ENCODE measurements around the gene TAS2R41. TPM values are rescaled to one million over a fixed set of nuclear protein-coding genes. Genes with fewer than 3 reads are reported as not detected.

Gene TAS2R41
- total RNA-seq, 4 donors from 2014 or later: not detected

GRCh38 chr7:143444063-143444782 lies 33.5 kb upstream of the TAS2R41 start:
- WGBS, 2 donors (ENCODE audit: low coverage in 1 of 2): 89 to 98% methylated on average over 4 of the region's 6 CpGs

GRCh38 chr7:143444785-143445184 lies 32.9 kb upstream of the TAS2R41 start:
- peaks cover 5% of the 10 kb centered on the region for H3K27me3 ChIP-seq
- no peak for TF ChIP-seq POLR2A (IDR thresholded peaks at IDR 0.05)
- no peak for TF ChIP-seq EP300 (IDR thresholded peaks at IDR 0.05)
- no peak for TF ChIP-seq POLR2AphosphoS5 (IDR thresholded peaks at IDR 0.05)
- TF ChIP-seq CTCF (IDR thresholded peaks at IDR 0.05): no peak
- H3K9me3 ChIP-seq: no peaks in the 10 kb centered on the region
- H3K27ac ChIP-seq: no peak overlapping the region
- 100% methylated on average over 1 of the region's 1 CpG; no CpG with 5 or more reads in 1 of the 2 donors for WGBS, 2 donors (ENCODE audit: low coverage in 1 of 2)
- H3K4me3 ChIP-seq: no peak overlapping the region
- ATAC-seq: no peak
- H3K4me1 ChIP-seq: no peaks in the 10 kb centered on the region
- H3K36me3 ChIP-seq: no peaks in the 10 kb centered on the region

More at GRCh38 chr7:143444063-143444782, 33.5 kb upstream of the TAS2R41 start:
- H3K4me3 ChIP-seq: no peak overlapping the region
- H3K36me3 ChIP-seq: no peaks in the 10 kb centered on the region
- H3K4me1 ChIP-seq: no peaks in the 10 kb centered on the region
- peaks cover 5% of the 10 kb centered on the region for H3K27me3 ChIP-seq
- no peak for TF ChIP-seq CTCF (IDR thresholded peaks at IDR 0.05)
- TF ChIP-seq POLR2A (IDR thresholded peaks at IDR 0.05): no peak
- TF ChIP-seq EP300 (IDR thresholded peaks at IDR 0.05): no peak
- no peak for TF ChIP-seq POLR2AphosphoS5 (IDR thresholded peaks at IDR 0.05)
- no peak for ATAC-seq
- H3K27ac ChIP-seq: no peak overlapping the region
- no peaks in the 10 kb centered on the region for H3K9me3 ChIP-seq

GRCh38 chr7:143447466-143447865 lies 30.2 kb upstream of the TAS2R41 start:
- no peak for ATAC-seq
- H3K4me3 ChIP-seq: no peak overlapping the region
- H3K27me3 ChIP-seq: peaks cover 5% of the 10 kb centered on the region

GRCh38 chr7:143448429-143448828 lies 29.2 kb upstream of the TAS2R41 start:
- Histone ChIP-seq H3K4me1 (no peaks in the 10 kb centered on the region), H3K27ac (no peak overlapping the region), H3K27me3 (peaks cover 5% of the 10 kb centered on the region), H3K4me3 (no peak overlapping the region), H3K36me3 (no peaks in the 10 kb centered on the region), H3K9me3 (no peaks in the 10 kb centered on the region)
- TF ChIP-seq POLR2A (IDR thresholded peaks at IDR 0.05) (no peak), CTCF (IDR thresholded peaks at IDR 0.05) (no peak), EP300 (IDR thresholded peaks at IDR 0.05) (no peak), POLR2AphosphoS5 (IDR thresholded peaks at IDR 0.05) (no peak)
- ATAC-seq: no peak
- WGBS, 2 donors (ENCODE audit: low coverage in 1 of 2): 76% methylated on average over 5 of the region's 5 CpGs; no CpG with 5 or more reads in 1 of the 2 donors

More at GRCh38 chr7:143447466-143447865, 30.2 kb upstream of the TAS2R41 start:
- Histone ChIP-seq H3K27ac (no peak overlapping the region), H3K4me1 (no peaks in the 10 kb centered on the region), H3K9me3 (no peaks in the 10 kb centered on the region), H3K36me3 (no peaks in the 10 kb centered on the region)
- 54% methylated on average over 2 to 3 of the region's 3 CpGs for WGBS, 2 donors (ENCODE audit: low coverage in 1 of 2)
- no peak for TF ChIP-seq EP300 (IDR thresholded peaks at IDR 0.05)
- TF ChIP-seq POLR2AphosphoS5 (IDR thresholded peaks at IDR 0.05): no peak
- no peak for TF ChIP-seq POLR2A (IDR thresholded peaks at IDR 0.05)
- TF ChIP-seq CTCF (IDR thresholded peaks at IDR 0.05): no peak

GRCh38 chr7:143449793-143450192 lies 27.9 kb upstream of the TAS2R41 start:
- no peak for ATAC-seq
- H3K27me3 ChIP-seq: peaks cover 5% of the 10 kb centered on the region
- no peaks in the 10 kb centered on the region for H3K9me3 ChIP-seq
- no peak for TF ChIP-seq EP300 (IDR thresholded peaks at IDR 0.05)
- no peak for TF ChIP-seq CTCF (IDR thresholded peaks at IDR 0.05)
- TF ChIP-seq POLR2A (IDR thresholded peaks at IDR 0.05): no peak
- 76 to 91% methylated on average over 3 of the region's 3 CpGs for WGBS, 2 donors (ENCODE audit: low coverage in 1 of 2)
- no peaks in the 10 kb centered on the region for H3K4me1 ChIP-seq
- no peaks in the 10 kb centered on the region for H3K36me3 ChIP-seq
- no peak overlapping the region for H3K27ac ChIP-seq
- H3K4me3 ChIP-seq: no peak overlapping the region
